NCI-H187 treated with DMSO at 0.1 percent for 48 hours (cell line): ENCODE data around the gene RNU6-9.
"Not testable (repeated sequence)": the region's sequence is repeated elsewhere in the genome, so short reads cannot be mapped to it uniquely, and the experiment has no call there.

Experiments
- DNase-seq: peaks from one replicate; lab custom pipeline; 2025; lab: John Stamatoyannopoulos, UW

RNU6-9 gene

GRCh38 chr19:878751-879561 is 14.3 kb upstream of the RNU6-9 start:
- not testable (repeated sequence) for DNase-seq

DNA sequence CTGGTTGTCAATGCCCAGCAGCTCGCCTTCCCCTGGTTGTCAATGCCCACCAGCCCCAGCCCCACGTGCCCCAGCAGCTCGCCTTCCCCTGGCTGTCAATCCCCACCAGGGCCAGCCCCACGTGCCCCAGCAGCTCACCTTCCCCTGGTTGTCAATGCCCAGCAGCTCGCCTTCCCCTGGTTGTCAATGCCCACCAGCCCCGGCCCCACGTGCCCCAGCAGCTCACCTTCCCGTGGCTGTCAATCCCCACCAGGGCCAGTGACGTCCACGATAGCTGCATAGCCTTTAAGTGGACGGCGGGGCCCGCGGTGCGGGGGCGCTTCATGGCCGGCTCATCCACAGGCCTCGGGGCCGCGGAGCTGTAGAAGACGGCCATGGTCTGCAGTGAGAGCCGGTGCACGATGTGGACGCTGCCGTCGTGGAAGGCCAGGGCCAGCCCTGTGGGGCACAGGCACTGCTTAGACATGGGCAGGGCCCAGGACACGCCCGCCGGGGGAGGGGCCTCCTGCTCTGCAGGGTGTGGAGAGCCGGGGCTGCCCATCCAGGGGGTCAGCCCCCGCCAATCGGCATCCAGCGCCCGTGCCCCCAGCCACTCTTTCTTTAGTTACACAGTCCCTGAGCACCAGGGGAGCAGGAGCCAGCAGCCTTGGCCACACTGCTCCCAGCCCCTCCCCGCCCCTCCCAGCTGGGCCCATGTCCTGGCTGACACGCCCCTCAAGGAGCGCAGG is 13.4 kb upstream of the RNU6-9 start:
- no peak for DNase-seq

GRCh38 chr19:881385-882071 is 11.8 kb upstream of the RNU6-9 start:
- no peak for DNase-seq

DNA sequence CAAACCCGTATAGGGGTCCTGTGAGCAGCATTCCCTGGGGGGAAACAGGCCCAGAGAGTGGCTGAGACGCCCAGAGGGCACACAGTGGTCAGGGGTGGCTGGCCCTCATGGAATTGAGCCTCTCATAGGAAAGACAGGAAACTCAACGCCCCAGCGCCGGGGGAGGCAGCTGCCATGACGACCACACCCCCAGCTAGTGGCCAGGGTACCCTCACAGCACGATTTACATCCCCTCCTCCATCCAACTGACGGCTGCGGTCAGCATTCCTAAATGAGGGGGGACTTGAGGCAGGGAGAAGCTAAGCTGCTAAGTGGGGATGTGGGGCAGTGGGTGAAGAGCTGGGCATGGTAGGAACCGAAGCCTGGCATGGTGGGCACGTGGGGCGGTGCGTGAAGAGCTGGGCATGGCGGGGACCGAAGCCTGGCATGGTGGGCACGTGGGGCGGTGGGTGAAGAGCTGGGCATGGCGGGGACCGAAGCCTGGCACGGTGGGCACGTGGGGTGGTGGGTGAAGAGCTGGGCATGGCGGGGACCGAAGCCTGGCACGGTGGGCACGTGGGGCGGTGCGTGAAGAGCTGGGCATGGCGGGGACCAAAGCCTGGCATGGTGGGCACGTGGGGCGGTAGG is 10.3 kb upstream of the RNU6-9 start:
- no peak for DNase-seq

GRCh38 chr19:883661-884211 is 9.5 kb upstream of the RNU6-9 start:
- no peak for DNase-seq

DNA sequence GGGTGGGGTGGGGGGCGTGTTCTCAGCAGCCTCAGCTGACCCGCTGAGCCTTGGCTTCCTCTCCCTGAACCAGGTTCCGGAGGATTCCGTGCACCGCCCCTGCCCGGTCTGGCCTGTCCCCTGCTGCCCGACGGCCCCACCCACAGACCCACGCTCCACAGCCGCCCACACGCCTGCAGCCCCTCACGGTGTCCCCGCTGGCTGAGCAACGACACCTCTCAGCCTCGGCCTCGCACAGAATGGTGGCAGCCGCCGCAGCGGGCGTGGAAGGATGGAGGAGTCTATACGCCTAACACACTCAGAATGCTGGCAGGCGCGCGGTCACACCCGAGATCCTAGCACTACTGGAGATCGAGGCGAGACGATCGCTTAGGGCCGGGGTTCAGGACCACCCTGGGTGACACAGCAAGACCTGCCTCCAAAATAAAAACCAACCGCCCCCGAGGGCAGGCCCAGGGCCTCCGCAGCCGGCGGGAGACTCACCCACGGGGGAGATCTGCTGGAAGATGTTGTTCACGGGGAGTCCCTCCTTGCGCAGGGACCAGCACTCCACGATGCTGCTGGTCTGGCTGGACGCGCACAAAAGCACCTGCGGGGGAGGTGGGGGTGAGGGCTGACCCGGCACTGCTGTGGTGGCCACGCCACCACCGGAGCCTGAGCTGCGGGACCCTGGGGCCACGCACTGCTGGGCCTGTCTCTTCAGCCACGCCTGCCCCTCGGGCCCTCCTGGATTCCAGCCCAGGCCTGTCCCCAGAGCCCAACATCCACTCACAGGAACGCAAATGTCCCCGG is 8.7 kb upstream of the RNU6-9 start:
- no peak for DNase-seq

DNA sequence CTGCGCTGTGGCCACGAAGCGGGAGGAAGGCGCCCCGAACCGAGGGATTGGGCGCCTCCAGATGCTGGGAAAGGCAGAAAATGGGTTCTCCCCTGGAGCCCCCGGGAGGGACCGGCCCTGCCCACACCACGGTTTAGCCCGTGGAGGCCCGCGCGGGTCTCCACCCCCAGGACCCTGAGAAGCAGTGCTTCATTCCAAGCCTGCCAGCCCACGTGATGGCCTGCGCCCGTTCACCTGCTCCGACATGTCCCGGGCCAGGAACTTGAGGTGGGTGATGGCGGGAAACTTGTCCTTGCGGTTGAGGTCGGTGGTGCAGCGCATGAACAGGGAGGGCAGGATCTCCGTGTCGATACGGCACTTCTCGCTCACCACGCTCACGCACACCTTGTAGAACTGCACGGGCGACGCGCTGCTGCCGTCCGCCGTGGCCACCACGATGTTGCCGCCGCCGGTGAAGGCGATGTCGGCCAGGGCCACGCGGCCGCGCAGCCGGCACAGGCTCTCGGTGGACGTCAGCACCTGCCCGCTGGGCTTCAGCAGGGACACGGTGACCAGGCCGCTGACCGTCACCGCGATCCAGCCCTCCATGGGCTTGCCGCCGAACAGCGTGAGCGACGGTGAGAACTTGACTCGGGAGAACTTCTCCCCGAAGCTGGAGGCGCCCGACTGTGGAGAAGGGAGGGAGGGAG is 7.6 kb upstream of the RNU6-9 start:
- no peak for DNase-seq

DNA sequence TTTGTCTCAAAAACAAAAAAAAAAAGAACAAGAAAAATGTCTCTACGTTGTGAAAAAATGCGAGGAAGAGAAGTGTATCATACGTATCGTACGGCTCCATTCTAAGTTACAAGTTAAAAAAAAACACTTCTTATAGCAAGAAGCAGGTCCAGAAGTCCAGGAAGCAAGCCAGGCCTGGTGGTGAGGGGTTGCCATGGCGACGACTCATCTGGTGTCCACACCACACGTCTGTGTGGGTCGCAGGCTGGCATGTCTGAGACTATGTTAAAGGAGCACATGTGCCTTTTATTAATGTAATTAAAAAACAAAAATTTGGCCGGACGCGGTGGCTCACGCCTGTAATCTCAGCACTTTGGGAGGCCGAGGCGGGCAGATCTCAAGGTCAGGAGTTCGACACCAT is 6.2 kb upstream of the RNU6-9 start:
- no peak for DNase-seq

DNA sequence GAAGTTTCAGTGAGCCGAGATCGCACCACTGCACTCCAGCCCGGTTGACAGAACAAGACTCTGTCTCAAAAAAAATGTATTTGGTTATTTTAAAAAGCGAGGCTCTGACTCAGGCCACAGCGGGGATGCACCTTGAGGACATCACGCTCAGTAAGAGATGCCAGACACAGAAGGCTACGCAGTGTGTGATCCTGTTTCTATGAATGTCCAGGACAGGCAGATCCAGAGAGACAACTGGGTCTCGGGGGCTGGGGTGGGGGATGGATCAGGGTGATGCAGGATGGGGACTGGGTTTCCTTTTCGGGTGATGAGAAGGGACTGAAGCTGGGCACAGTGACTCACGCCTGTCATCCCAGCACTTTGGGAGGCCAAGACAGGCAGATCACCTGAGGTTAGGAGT is 5.7 kb upstream of the RNU6-9 start:
- no peak for DNase-seq

GRCh38 chr19:888581-889385 is 4.5 kb upstream of the RNU6-9 start:
- DNase-seq = no peak

GRCh38 chr19:889662-890295 is 3.5 kb upstream of the RNU6-9 start:
- DNase-seq = no peak

DNA sequence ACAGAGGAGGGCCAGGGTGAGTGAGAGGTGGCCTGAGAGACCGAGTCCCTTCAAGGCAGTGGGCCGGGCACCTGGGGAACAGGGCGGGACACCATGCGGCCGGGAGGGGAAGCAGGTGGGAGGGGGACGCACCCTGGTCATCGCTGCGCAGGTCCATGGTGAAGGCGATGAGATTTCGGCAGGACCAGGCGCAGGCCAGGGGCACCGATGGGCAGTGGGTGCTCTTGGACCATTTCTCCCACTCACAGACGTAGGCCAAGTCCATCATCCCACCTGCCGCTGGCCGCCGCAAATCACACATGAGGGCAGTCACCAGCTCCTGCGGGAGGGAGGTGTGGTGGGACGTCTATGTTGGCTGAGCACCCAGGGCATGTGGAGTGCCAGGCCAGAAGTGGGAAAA is 2.5 kb upstream of the RNU6-9 start:
- DNase-seq = no peak

- not testable (repeated sequence) for DNase-seq
Observed at GRCh38 chr19:891421-892200, 1.7 kb upstream of the RNU6-9 start.

DNA sequence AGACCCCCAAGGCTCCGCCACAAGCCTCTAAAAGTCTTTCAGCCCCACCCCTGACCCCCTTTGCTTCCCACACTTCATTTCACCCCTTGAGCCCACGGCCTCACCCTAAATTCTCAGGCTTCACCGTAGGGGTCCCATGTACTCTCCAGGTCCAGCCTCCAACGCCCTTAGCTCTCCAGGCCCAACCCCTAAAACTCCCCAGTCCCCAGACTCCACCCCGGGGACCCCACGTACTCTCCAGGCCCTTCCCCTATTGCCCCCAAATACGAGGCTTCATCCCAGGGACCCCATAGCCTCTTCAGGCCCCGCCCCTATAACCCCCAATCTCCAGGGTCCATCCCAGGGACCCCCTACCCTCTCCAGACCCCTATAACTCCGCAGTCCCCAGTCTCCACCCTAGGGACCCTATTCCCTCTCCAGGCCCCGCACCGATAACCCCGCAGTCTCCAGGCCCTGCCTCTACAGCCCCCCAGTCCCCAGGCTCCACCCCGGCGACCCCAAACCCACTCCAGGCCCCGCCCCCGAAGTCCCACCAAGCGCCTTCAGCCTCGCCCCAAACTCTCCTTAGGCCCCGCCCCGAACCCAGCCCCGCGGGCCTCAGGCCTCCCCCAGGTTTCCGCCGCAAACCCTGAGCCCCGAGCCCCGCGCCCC is 916 bp upstream of the RNU6-9 start:
- DNase-seq = no peak

DNA sequence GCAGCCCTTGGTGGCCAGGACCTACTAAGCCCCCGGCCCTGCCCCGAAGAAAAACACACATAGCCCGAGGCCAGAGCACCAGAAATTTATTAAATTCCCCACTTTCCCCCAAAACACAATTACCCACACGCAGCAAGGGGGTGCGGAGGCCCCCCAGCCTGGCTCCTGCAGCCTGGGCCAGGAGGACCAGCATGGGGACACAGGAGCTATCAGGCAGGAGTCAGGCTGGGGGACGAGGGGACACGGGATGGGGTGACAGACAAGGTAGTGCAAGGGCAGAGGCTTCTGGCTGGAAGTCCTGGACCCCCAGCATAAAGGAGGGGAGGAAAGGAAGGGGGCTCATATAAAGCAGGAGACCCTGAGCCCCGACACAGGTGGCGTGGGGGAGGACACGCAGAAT is 3.1 kb downstream of the RNU6-9 start:
- DNase-seq = no peak

DNA sequence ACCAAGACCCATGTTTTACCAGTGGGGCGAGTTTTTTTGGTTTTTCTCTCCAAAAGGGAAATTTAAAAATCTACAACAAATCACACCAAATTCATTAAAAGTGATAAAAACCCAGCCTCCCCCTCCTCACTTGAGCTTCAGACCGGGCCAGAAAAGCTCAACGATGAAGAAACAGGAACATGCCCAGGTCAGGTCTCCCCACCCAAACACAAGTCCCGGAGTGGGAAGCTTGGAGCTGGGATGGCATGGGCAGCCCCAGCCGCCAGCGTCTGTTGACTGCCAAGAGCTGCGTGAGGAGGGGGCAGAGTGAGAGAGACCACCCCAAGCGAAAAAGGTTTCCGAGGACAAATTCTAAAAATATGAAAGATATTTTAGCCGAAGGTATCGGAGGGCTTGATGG is 3.7 kb downstream of the RNU6-9 start:
- no peak for DNase-seq

GRCh38 chr19:897442-898039 is 4.3 kb downstream of the RNU6-9 start:
- no peak for DNase-seq

DNA sequence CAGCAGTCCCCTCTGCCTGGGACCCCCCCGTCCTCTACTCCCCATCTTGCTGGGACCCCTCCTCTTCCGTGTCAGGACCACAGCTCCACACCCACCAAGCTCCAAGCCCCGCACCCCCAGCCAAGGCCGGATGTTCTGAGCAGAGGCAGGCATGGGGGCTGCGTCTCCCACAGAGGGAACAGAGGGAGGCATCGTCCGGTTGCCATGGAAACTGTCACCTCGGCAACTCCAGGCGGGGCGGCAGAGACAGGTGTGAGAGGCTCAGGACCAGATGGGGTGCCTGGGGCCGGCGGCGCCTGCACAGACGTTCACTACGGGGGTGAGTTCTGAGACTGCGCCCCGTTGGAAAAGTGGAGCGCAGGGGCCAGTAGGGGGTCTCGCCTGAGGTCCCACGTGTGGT is 5.4 kb downstream of the RNU6-9 start:
- no peak for DNase-seq
